H1 (cell line): ENCODE measurements around the gene TRNP1. TPM values are rescaled to one million over a fixed set of nuclear protein-coding genes. Genes with fewer than 3 reads are reported as not detected.
A peak's percentile ranks its signal among the peaks of the same experiment; 100 is the strongest.

Experiments used
- CTCF ChIA-PET: fragments of 300-600 bp; sonication (Branson Sonifier 250); formaldehyde crosslinking; loops from one replicate; lab custom pipeline; 2021; ENCODE audit not compliant: partially characterized antibody; lab: Charles Lee
- POLR2A ChIA-PET: fragments of 300-600 bp; sonication (Branson Sonifier 250); formaldehyde crosslinking; loops from one replicate; lab custom pipeline; 2021; ENCODE audit warnings: inconsistent platforms; ENCODE audit not compliant: partially characterized antibody; lab: Charles Lee
- DNase-seq, 2 experiments: peaks; one replicate each; pipeline versions ENCODE4 v3.0.0 to v3.0.0-alpha.2; 2010 to 2022; ENCODE audit warnings: low spot score in 2 of 2, low read depth in 1 of 2, mixed read lengths in 1 of 2
- FAIRE-seq: peaks from 2 replicates; lab custom pipeline; 2011; peaks lifted over from hg19 to GRCh38; lab: Jason Lieb, UNC
- H2AFZ ChIP-seq: 2 replicates; pipeline ENCODE4 v1.8.1; 2012; ENCODE audit warnings: low read length, inconsistent platforms
- H2AK5ac ChIP-seq: 2 replicates; pipeline ENCODE4 v1.6.1; 2013; ENCODE audit warnings: low read depth, low read length
- H2BK120ac ChIP-seq: replicated peaks from 2 replicates; pipeline ENCODE3; 2013; ENCODE audit warnings: low read depth, low read length, inconsistent platforms
- H2BK12ac ChIP-seq: 2 replicates; pipeline ENCODE4 v1.6.1; 2013; ENCODE audit warnings: low read depth, low read length
- H2BK15ac ChIP-seq: 2 replicates; pipeline ENCODE4 v1.6.1; 2013; ENCODE audit warnings: low read length
- H2BK20ac ChIP-seq: 2 replicates; pipeline ENCODE4 v1.6.1; 2013; ENCODE audit warnings: low read length
- H2BK5ac ChIP-seq: 2 replicates; pipeline ENCODE4 v1.6.1; 2013; ENCODE audit warnings: low read depth, low read length
- H3K14ac ChIP-seq: 2 replicates; pipeline ENCODE4 v1.6.1; 2013; ENCODE audit warnings: inconsistent platforms; ENCODE audit not compliant: insufficient read length
- H3K18ac ChIP-seq: 2 replicates; pipeline ENCODE4 v1.6.1; 2013; ENCODE audit warnings: low read length; ENCODE audit errors: extremely low read depth
- H3K23ac ChIP-seq: 2 replicates; pipeline ENCODE4 v1.6.1; 2013; ENCODE audit warnings: inconsistent platforms; ENCODE audit not compliant: insufficient read length
- H3K23me2 ChIP-seq: 2 replicates; pipeline ENCODE4 v1.6.1; 2013; ENCODE audit warnings: low read depth, low read length
- H3K27ac ChIP-seq: 2 replicates; pipeline ENCODE4 v1.6.1; 2011; ENCODE audit warnings: low read depth, low read length, inconsistent platforms
- H3K27me3 ChIP-seq, 4 experiments: replicated peaks in 1 of 4; 1 replicate in 1 of 4; 2 replicates in 3 of 4; pipeline versions ENCODE4 v1.6.1 to v1.8.1; 2011 to 2013; ENCODE audit warnings: low read length in 3 of 4, mild to moderate bottlenecking in 3 of 4, inconsistent platforms in 2 of 4, mixed read lengths in 2 of 4, moderate library complexity in 1 of 4; ENCODE audit not compliant: control insufficient read depth in 3 of 4, insufficient read depth in 3 of 4; ENCODE audit errors: extremely low read depth in 1 of 4
- H3K36me3 ChIP-seq, 4 experiments: 2 replicates each; pipeline versions ENCODE4 v1.6.1 to v1.8.1; 2011 to 2013; ENCODE audit warnings: mild to moderate bottlenecking in 4 of 4, low read length in 3 of 4, moderate library complexity in 2 of 4, control low read depth in 1 of 4, inconsistent platforms in 1 of 4; ENCODE audit not compliant: insufficient read depth in 4 of 4, control insufficient read depth in 2 of 4
- H3K4ac ChIP-seq: replicated peaks from 2 replicates; pipeline ENCODE3; 2013; ENCODE audit warnings: low read length, low read depth, mixed read lengths, inconsistent platforms; ENCODE audit not compliant: insufficient read length
- H3K4me1 ChIP-seq, 4 experiments: replicated peaks in 1 of 4; 1 replicate in 1 of 4; 2 replicates in 3 of 4; pipeline versions ENCODE4 v1.6.1 to v1.8.1; 2011 to 2013; ENCODE audit warnings: low read length in 3 of 4, inconsistent platforms in 2 of 4, mixed read lengths in 1 of 4; ENCODE audit not compliant: insufficient read depth in 4 of 4, control insufficient read depth in 3 of 4
- H3K4me2 ChIP-seq, 2 experiments: 2 replicates each; pipeline versions ENCODE4 v1.6.1 to v1.8.1; 2011 to 2013; ENCODE audit warnings: low read depth in 2 of 2, low read length in 2 of 2, control low read depth in 1 of 2, inconsistent platforms in 1 of 2, mild to moderate bottlenecking in 1 of 2; ENCODE audit not compliant: insufficient read depth in 1 of 2
- H3K4me3 ChIP-seq, 4 experiments: fragments of 200-600, 300-600 bp in 1 of 4; sonication (generic), shearing (Covaris generic), sonication (Bioruptor Twin) in 1 of 4; 2 replicates each; pipeline versions ENCODE4 v1.5.1 to v1.8.1; 2011 to 2016; ENCODE audit warnings: low read length in 4 of 4, low read depth in 3 of 4, control low read depth in 2 of 4, inconsistent platforms in 2 of 4, mild to moderate bottlenecking in 2 of 4, mixed read lengths in 1 of 4, moderate library complexity in 1 of 4; ENCODE audit not compliant: insufficient read depth in 2 of 4; ENCODE audit errors: extremely low read depth in 1 of 4
- H3K56ac ChIP-seq: replicated peaks from 2 replicates; pipeline ENCODE3; 2013; ENCODE audit warnings: low read depth, mild to moderate bottlenecking, mixed read lengths, low read length, inconsistent platforms; ENCODE audit not compliant: insufficient read length
- H3K79me1 ChIP-seq: 2 replicates; pipeline ENCODE4 v1.6.1; 2013; ENCODE audit warnings: low read depth, low read length, control low read depth
- H3K79me2 ChIP-seq, 2 experiments: 2 replicates each; pipeline versions ENCODE4 v1.6.1 to v1.8.1; 2012 to 2013; ENCODE audit warnings: low read length in 2 of 2, mild to moderate bottlenecking in 2 of 2, inconsistent platforms in 1 of 2; ENCODE audit not compliant: insufficient read depth in 2 of 2, control insufficient read depth in 1 of 2
- H3K9ac ChIP-seq, 4 experiments: replicated peaks in 1 of 4; 1 replicate in 1 of 4; 2 replicates in 3 of 4; pipeline versions ENCODE4 v1.6.1 to v1.8.1; 2011 to 2013; ENCODE audit warnings: low read depth in 3 of 4, low read length in 3 of 4, control low read depth in 2 of 4, mild to moderate bottlenecking in 2 of 4, moderate library complexity in 2 of 4, inconsistent platforms in 1 of 4; ENCODE audit errors: extremely low read depth in 1 of 4
- H3K9me3 ChIP-seq, 2 experiments: 2 replicates each; pipeline versions ENCODE4 v1.6.1 to v1.8.1; 2012 to 2013; ENCODE audit warnings: mild to moderate bottlenecking in 2 of 2, moderate library complexity in 2 of 2, control low read depth in 1 of 2, inconsistent platforms in 1 of 2, low read depth in 1 of 2, low read length in 1 of 2, mixed read lengths in 1 of 2; ENCODE audit not compliant: insufficient read depth in 2 of 2
- H4K20me1 ChIP-seq, 2 experiments: replicated peaks in 1 of 2; 2 replicates each; pipeline versions ENCODE3 to v1.8.1; 2011 to 2013; ENCODE audit warnings: inconsistent platforms in 2 of 2, low read length in 2 of 2, mild to moderate bottlenecking in 1 of 2; ENCODE audit not compliant: insufficient read depth in 2 of 2, control insufficient read depth in 1 of 2
- H4K5ac ChIP-seq: 2 replicates; pipeline ENCODE4 v1.6.1; 2013; ENCODE audit warnings: low read length, low read depth, mixed read lengths, inconsistent platforms; ENCODE audit not compliant: insufficient read length
- H4K8ac ChIP-seq: 2 replicates; pipeline ENCODE4 v1.8.0; 2013; ENCODE audit warnings: mild to moderate bottlenecking, moderate library complexity, low read length, inconsistent platforms; ENCODE audit not compliant: insufficient read depth; ENCODE audit errors: extremely low read depth
- H4K91ac ChIP-seq: replicated peaks from 2 replicates; pipeline ENCODE3; 2013; ENCODE audit warnings: low read length, mixed read lengths, inconsistent platforms; ENCODE audit not compliant: insufficient read length
- CBX8 ChIP-seq: fragments of 300-800, 300-1000 bp; sonication (generic); IDR thresholded peaks from 2 replicates; pipeline ENCODE4 v1.7.1; 2016; ENCODE audit warnings: low read depth, low read length, borderline replicate concordance
- CHD2 ChIP-seq: IDR thresholded peaks from 2 replicates; pipeline ENCODE4 v1.6.1; 2012; ENCODE audit warnings: low read length, improper control_type of control experiment
- EP300 ChIP-seq, 2 experiments: IDR thresholded peaks; 1 replicate in 1 of 2; 2 replicates in 1 of 2; pipeline ENCODE4 v1.6.1; 2011 to 2012; ENCODE audit warnings: low read depth in 2 of 2, low read length in 2 of 2, mild to moderate bottlenecking in 2 of 2, borderline replicate concordance in 1 of 2, inconsistent platforms in 1 of 2, moderate library complexity in 1 of 2
- NANOG ChIP-seq: IDR thresholded peaks from 2 replicates; pipeline ENCODE4 v1.6.1; 2011; ENCODE audit warnings: low read length, low read depth, mild to moderate bottlenecking, inconsistent platforms; ENCODE audit not compliant: insufficient read depth, poor library complexity, severe bottlenecking
- POLR2AphosphoS5 ChIP-seq: IDR thresholded peaks from 2 replicates; pipeline ENCODE4 v1.6.1; 2011; ENCODE audit warnings: low read depth, low read length
- RAD21 ChIP-seq, 2 experiments: IDR thresholded peaks in 1 of 2; conservative IDR thresholded peaks in 1 of 2; 2 replicates each; pipeline ENCODE4 v1.6.1; 2011; ENCODE audit warnings: low read depth in 2 of 2, low read length in 2 of 2, improper control_type of control experiment in 1 of 2, inconsistent platforms in 1 of 2, mild to moderate bottlenecking in 1 of 2, moderate library complexity in 1 of 2
- RNF2 ChIP-seq: fragments of 200-900, 300-1000 bp; sonication (generic); IDR thresholded peaks from 2 replicates; pipeline ENCODE4 v1.7.1; 2016; ENCODE audit warnings: borderline replicate concordance, low read depth, mild to moderate bottlenecking, antibody characterized with exemption, low read length; ENCODE audit not compliant: poor library complexity, severe bottlenecking; ENCODE audit errors: missing control alignments
- RXRA ChIP-seq: IDR thresholded peaks from 2 replicates; pipeline ENCODE4 v1.6.1; 2011; ENCODE audit warnings: low read depth, mild to moderate bottlenecking, low read length, moderate library complexity; ENCODE audit not compliant: insufficient read depth
- TEAD4 ChIP-seq: IDR thresholded peaks from 2 replicates; pipeline ENCODE4 v1.6.1; 2012; ENCODE audit warnings: low read depth, low read length, inconsistent platforms, mixed read lengths
- WGBS, 2 experiments: shearing (Covaris generic) in 1 of 2; methylation state at CpG; one replicate each; pipeline versions ENCODE4 v1.1.6 to v1.1.7; 2013 to 2015; ENCODE audit warnings: low lambda C conversion rate in 2 of 2, mixed read lengths in 2 of 2, inconsistent platforms in 1 of 2, low coverage in 1 of 2, missing lambda C conversion rate in 1 of 2; ENCODE audit not compliant: insufficient replicate concordance in 2 of 2, insufficient coverage in 1 of 2, insufficient read length in 1 of 2; ENCODE audit errors: extremely low coverage in 1 of 2, missing lambda C conversion rate in 1 of 2; 5-methylcytosine and 5-hydroxymethylcytosine counted together
- polyA plus RNA-seq, 7 experiments: library from polyadenylated mRNA; depleted of rRNA in 3 of 7; stranded (reverse) in 5 of 7; unstranded in 2 of 7; fragments of >200 nt in 5 of 7; fragments of 200-250 nt in 2 of 7; gene quantifications; 1 replicate in 5 of 7; 2 replicates in 1 of 7; 4 replicates in 1 of 7; pipeline versions ENCODE4 v1.2.1 to v1.2.3, GENCODE V29; 2011 to 2013; ENCODE audit warnings: missing spikeins in 2 of 7, mixed read lengths in 2 of 7
- total RNA-seq: library from RNA; stranded (reverse); fragmentation: NEBNext Ultra II Directional; extraction: Animal tissue kit (Norgen Biotek cat#: 25700); gene quantifications from 2 replicates; pipeline ENCODE4 v1.2.1, GENCODE V29; 2021

The TRNP1 gene
- total and polyA plus RNA-seq, 2 of the 8 experiments (the other 6 are each of a cell fraction or from before 2014, with no cell fraction given), result 51.7 to 102 TPM

GRCh38 chr1:26991310-26992116 lies 2.0 kb upstream of the TRNP1 start:
- no peak overlapping the region for H3K4me2 ChIP-seq
- H2AFZ ChIP-seq, result no peak overlapping the region
- H3K27ac ChIP-seq, result no peak overlapping the region
- H3K56ac ChIP-seq, result no peak overlapping the region
- H3K4me3 ChIP-seq, result no peak overlapping the region
- no peak overlapping the region for H3K14ac ChIP-seq
- H2BK5ac ChIP-seq, result peak overlapping the region; percentile 20; the same call in 1 of the 2 replicates
- DNase-seq, result no peak
- no peak overlapping the region for H4K5ac ChIP-seq
- peak overlapping the region; percentile 8 for H4K91ac ChIP-seq
- peak overlapping the region; percentile 72 for H2BK12ac ChIP-seq
- H3K9ac ChIP-seq, result no peak overlapping the region
- peaks cover 12 to 16% of the 10 kb centered on the region in 2 experiments for H4K20me1 ChIP-seq
- peaks cover 0 to 8% (median 0%) of the 10 kb centered on the region in 4 experiments; a peak in 3 of 8 replicates for H3K36me3 ChIP-seq
- H3K9me3 ChIP-seq, result no peaks in the 10 kb centered on the region
- peak overlapping the region; percentile 3; the same call in 1 of the 2 replicates for H2AK5ac ChIP-seq
- H3K27me3 ChIP-seq, result no peaks in the 10 kb centered on the region; a peak in 2 of 7 replicates
- peaks cover 2 to 26% of the 10 kb centered on the region in 2 experiments; a peak in 3 of 4 replicates for H3K79me2 ChIP-seq
- no peak overlapping the region for H3K23ac ChIP-seq
- POLR2A ChIA-PET, result interaction anchor here (1.0 to 42.2 kb wide), 3 partner anchors 19 to 30 kb away, joined by 3 to 1829 read pairs (median 158); partner anchors contain the start of genes TENT5B and TRNP1
- H3K23me2 ChIP-seq, result peaks cover 15% of the 10 kb centered on the region
- peak overlapping the region; percentile 62; the same call in 1 of the 2 replicates for H3K18ac ChIP-seq
- H2BK20ac ChIP-seq, result peak overlapping the region; percentile 88; the same call in 1 of the 2 replicates
- H2BK15ac ChIP-seq, result 0 out of 2 replicates have a peak overlapping the region, but pooled peaks have one; percentile 9
- FAIRE-seq, result no peak
- H3K4me1 ChIP-seq, result peaks cover 6 to 18% (median 8%) of the 10 kb centered on the region in 4 experiments
- no peak overlapping the region; the same call in 1 of the 2 replicates for H4K8ac ChIP-seq
- no peak overlapping the region for H3K4ac ChIP-seq
- 83% methylated on average over 8 of the region's 10 CpGs; no CpG with 5 or more reads in 1 of the 2 experiments for WGBS, 2 experiments
- CTCF ChIA-PET, result interaction anchor here (1.0 to 12.2 kb wide), 4 partner anchors 24 to 111 kb away, joined by 3 to 139 read pairs (median 67); no protein-coding TSS in a partner anchor
- H3K79me1 ChIP-seq, result peaks cover 7% of the 10 kb centered on the region; the same call in 1 of the 2 replicates
- no peak overlapping the region for H2BK120ac ChIP-seq
- TF ChIP-seq CBX8 (no peak), POLR2AphosphoS5 (no peak), RAD21 (IDR thresholded peaks at IDR 0.05 in 1 of 2, conservative IDR thresholded peaks at IDR 0.05 in 1 of 2; ENCODE audit: low read depth in 2 of 2, low read length in 2 of 2) (no peak), RNF2 (no peak), RXRA (no peak), NANOG (no peak), TEAD4 (no peak), CHD2 (no peak), EP300 (IDR thresholded peaks at IDR 0.05; ENCODE audit: borderline replicate concordance in 1 of 2, low read depth in 2 of 2, low read length in 2 of 2) (no peak)
